A673 (cell line): ENCODE data around the gene HBS1L. TPM values are rescaled to one million over a fixed set of nuclear protein-coding genes. Genes with fewer than 3 reads are reported as not detected.

Source experiments
- BruUV-seq: library from RNA; stranded (reverse); fragments of 400-500 nt; replicated peaks from 2 replicates; lab custom pipeline; 2021; lab: Mats Ljungman, UMichigan
- CTCF ChIA-PET: fragments of 300-600 bp; sonication (Branson Sonifier 250); formaldehyde crosslinking; loops from one replicate; lab custom pipeline; 2022; ENCODE audit warnings: antibody characterized with exemption; lab: Charles Lee
- POLR2A ChIA-PET: fragments of 300-600 bp; sonication (Branson Sonifier 250); formaldehyde crosslinking; loops from one replicate; lab custom pipeline; 2022; ENCODE audit warnings: antibody characterized with exemption; ENCODE audit not compliant: low non-redundant PET; lab: Charles Lee
- DNase-seq: peaks from one replicate; pipeline ENCODE4 v3.0.0-alpha.2; 2015; ENCODE audit warnings: low spot score
- H3K27ac ChIP-seq: fragments of 200-600 bp; sonication (generic); 2 replicates; pipeline ENCODE4 v1.5.1; 2016; ENCODE audit warnings: mixed run types, low read depth, mild to moderate bottlenecking, mixed read lengths, antibody characterized with exemption, low read length; ENCODE audit not compliant: poor library complexity, severe bottlenecking
- H3K27me3 ChIP-seq: fragments of 200-600 bp; sonication (generic); replicated peaks from 2 replicates; pipeline ENCODE4 v1.6.1; 2017; ENCODE audit warnings: mixed run types, low read depth, mild to moderate bottlenecking, mixed read lengths, antibody characterized with exemption, low read length; ENCODE audit not compliant: insufficient read depth, poor library complexity
- H3K36me3 ChIP-seq: fragments of 200-600 bp; sonication (generic); 2 replicates; pipeline ENCODE4 v1.6.1; 2016; ENCODE audit warnings: mixed run types, mild to moderate bottlenecking, mixed read lengths, antibody characterized with exemption, low read length; ENCODE audit not compliant: insufficient read depth, poor library complexity, severe bottlenecking
- H3K4me1 ChIP-seq: fragments of 200-600 bp; sonication (generic); 2 replicates; pipeline ENCODE4 v1.6.1; 2017; ENCODE audit warnings: mixed run types, mild to moderate bottlenecking, mixed read lengths, antibody characterized with exemption, low read length; ENCODE audit not compliant: insufficient read depth, poor library complexity, severe bottlenecking
- H3K4me3 ChIP-seq: fragments of 200-600 bp; sonication (generic); 2 replicates; pipeline ENCODE4 v1.5.1; 2016; ENCODE audit warnings: low read depth, mixed run types, mild to moderate bottlenecking, mixed read lengths, low read length; ENCODE audit not compliant: poor library complexity, severe bottlenecking
- H3K9me3 ChIP-seq: fragments of 200-600 bp; sonication (generic); 2 replicates; pipeline ENCODE4 v1.6.1; 2016; ENCODE audit warnings: mixed run types, low read depth, mild to moderate bottlenecking, mixed read lengths, antibody characterized with exemption, low read length; ENCODE audit not compliant: poor library complexity, severe bottlenecking
- CTCF ChIP-seq: fragments of 300-800, 200-600 bp; sonication (generic); conservative IDR thresholded peaks from 2 replicates; pipeline ENCODE4 v1.5.1; 2017; ENCODE audit warnings: low read depth, mild to moderate bottlenecking, antibody characterized with exemption, low read length, moderate library complexity, mixed read lengths
- EZH2 ChIP-seq: fragments of 200-600 bp; sonication (generic); IDR thresholded peaks from 2 replicates; pipeline ENCODE4 v1.6.1; 2017; ENCODE audit warnings: borderline replicate concordance, low read depth, mild to moderate bottlenecking, mixed read lengths, antibody characterized with exemption, low read length; ENCODE audit not compliant: poor library complexity, severe bottlenecking
- intact Hi-C: fragments of 100-400 bp; cut with micrococcal nuclease; formaldehyde crosslinking; loops from one replicate; pipeline ENCODE4 v1.10.0; 2022; ENCODE audit not compliant: unreplicated experiment
- total RNA-seq: library from RNA; stranded (reverse); gene quantifications from 2 replicates; pipeline ENCODE4 v1.2.3, GENCODE V29; 2021

The HBS1L gene
- total RNA-seq, 1 experiment from 2014 or later = 106 TPM

GRCh38 chr6:135021310-135022049, 33.1 kb downstream of the HBS1L start:
- TF ChIP-seq EZH2 (no peak), CTCF (no peak)

GRCh38 chr6:135018941-135019340, 35.7 kb downstream of the HBS1L start:
- no peaks in the 10 kb centered on the region for H3K9me3 ChIP-seq
- H3K4me3 ChIP-seq = no peak overlapping the region
- no peak for DNase-seq
- no peak overlapping the region for H3K27ac ChIP-seq
- TF ChIP-seq EZH2 (no peak), CTCF (no peak)
- ChIA-PET POLR2A (no interaction called here), CTCF (no interaction called here)
- no TSS peak for BruUV-seq
- H3K27me3 ChIP-seq = no peaks in the 10 kb centered on the region
- H3K4me1 ChIP-seq = peaks cover 10% of the 10 kb centered on the region
- intact Hi-C loops = no loop called here
- H3K36me3 ChIP-seq = no peaks in the 10 kb centered on the region

More at GRCh38 chr6:135021310-135022049, 33.1 kb downstream of the HBS1L start:
- ChIA-PET CTCF (no interaction called here), POLR2A (interaction anchor here (1.1 kb wide), 1 partner anchor 33 kb away, joined by 4 read pairs; the partner anchor contains the start of gene HBS1L)
- no peak for DNase-seq
- no TSS peak for BruUV-seq
- Histone ChIP-seq H3K4me1 (peaks cover 10% of the 10 kb centered on the region), H3K9me3 (no peaks in the 10 kb centered on the region), H3K27ac (no peak overlapping the region), H3K4me3 (no peak overlapping the region), H3K27me3 (no peaks in the 10 kb centered on the region), H3K36me3 (no peaks in the 10 kb centered on the region)
- intact Hi-C loops = no loop called here

- no peaks in the 10 kb centered on the region for H3K27me3 ChIP-seq
- BruUV-seq = no TSS peak
- intact Hi-C loops = no loop called here
- no peak for TF ChIP-seq EZH2
- TF ChIP-seq CTCF = no peak
- H3K4me3 ChIP-seq = no peak overlapping the region
- POLR2A ChIA-PET = no interaction called here
- H3K27ac ChIP-seq = no peak overlapping the region
- CTCF ChIA-PET = no interaction called here
- peaks cover 10% of the 10 kb centered on the region for H3K4me1 ChIP-seq
- no peaks in the 10 kb centered on the region for H3K9me3 ChIP-seq
- DNase-seq = no peak
- H3K36me3 ChIP-seq = no peaks in the 10 kb centered on the region
These were observed 36.6 kb downstream of the HBS1L start for GRCh38 chr6:135018052-135018451.
